ENCODE data around the gene WFS1.

The WFS1 gene

DNA sequence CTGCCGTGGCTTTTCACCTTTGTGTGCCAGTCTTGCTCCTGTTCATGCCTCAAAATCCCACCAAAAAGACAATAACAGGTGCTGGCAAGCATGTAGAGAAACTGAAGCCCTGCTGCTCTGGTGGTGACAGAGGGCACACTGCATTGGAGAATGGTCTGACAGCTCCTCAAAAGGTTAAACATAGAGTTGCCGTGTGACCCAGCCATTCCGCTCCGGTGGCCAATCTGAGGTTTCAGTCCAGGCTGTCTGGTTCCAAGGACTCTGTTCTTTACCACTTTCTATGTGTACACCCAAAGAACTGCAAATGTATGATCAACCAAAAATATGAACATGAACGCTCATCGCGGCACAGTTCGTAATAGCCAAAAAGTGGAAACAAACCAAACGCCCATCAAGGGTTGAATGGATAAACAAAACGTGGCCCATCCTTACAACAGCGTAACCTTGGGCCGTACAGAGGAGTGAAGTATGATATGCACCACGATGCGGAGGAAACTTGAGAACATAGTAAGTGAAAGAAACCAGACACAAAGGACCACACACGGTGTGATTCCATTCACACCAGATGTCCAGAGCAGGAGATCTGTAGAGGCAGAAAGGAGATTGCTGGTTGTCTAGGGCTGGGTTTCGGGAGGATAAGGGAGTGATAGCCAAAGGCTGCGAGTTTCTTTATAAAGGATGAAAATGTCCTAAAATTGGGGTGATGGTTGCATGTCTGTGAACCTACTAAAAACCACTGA, 33.6 kb upstream of the WFS1 start:
- no peak for DNase-seq (ENCODE audit: low spot score)

GRCh38 chr4:6236816-6237390, 32.7 kb upstream of the WFS1 start:
- DNase-seq (ENCODE audit: low spot score) = no peak

DNA sequence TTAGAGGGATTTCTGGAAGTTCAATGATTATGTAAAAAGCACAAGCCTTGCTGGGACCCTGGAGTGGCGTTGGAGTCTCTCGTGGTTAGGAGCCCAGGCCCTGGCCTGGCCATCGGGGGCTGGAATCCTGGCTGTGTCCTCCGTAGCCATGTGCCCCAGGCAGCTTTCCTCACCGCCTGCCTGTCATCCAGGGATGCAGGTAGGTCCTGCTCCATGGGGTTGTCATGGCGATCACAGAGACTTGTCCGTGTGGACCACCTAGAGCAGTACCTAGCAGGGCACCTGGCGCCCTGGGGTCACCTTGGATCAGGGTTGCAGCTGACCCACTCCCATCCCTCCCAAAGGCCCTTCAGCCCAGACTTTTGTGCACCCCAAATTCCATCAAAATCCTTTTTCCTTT, 30.2 kb upstream of the WFS1 start:
- no peak for DNase-seq (ENCODE audit: low spot score)

- no peak for DNase-seq (ENCODE audit: low spot score)
Measured at GRCh38 chr4:6239968-6240367, 29.7 kb upstream of the WFS1 start.

DNA sequence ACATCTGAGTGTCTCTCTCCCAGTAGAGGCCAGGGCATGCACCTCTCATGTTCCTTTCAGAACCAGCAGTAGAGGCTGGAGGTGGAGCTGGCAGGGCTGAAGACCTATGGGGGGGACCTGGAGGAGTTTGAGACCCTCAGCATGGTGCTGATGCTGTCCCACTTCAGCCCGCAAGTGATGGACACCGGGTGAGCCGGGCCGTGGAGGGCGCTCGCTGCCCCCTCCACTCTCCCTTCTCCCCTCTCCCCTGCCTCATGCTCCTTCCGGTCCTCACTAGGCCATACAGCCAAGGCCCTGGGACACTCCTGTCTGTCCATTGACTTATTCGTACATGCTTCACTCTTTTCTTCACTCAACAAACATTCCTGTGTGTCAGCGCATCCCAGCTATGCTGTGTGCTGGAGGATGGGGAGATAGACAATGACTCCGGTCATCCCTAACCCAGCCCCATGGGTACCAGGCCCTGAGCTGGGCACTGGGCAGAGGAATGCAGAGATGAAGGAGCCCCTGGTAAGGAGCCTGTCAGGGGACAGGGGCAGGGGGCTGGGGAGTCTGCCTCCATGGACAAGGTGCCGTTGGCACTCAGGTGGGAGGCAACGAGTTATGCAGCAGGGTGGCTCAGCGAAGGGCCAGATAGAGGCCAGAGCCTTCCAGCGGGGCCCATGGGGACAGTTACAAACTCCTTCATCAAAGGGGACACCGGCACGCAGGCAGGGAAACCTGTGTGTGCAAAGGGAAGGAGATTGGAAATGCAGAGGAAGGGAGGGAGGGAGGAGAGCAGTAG, 28.4 kb upstream of the WFS1 start:
- DNase-seq (ENCODE audit: low spot score) = no peak

GRCh38 chr4:6242271-6243029, 27.2 kb upstream of the WFS1 start:
- DNase-seq (ENCODE audit: low spot score) = no peak

DNA sequence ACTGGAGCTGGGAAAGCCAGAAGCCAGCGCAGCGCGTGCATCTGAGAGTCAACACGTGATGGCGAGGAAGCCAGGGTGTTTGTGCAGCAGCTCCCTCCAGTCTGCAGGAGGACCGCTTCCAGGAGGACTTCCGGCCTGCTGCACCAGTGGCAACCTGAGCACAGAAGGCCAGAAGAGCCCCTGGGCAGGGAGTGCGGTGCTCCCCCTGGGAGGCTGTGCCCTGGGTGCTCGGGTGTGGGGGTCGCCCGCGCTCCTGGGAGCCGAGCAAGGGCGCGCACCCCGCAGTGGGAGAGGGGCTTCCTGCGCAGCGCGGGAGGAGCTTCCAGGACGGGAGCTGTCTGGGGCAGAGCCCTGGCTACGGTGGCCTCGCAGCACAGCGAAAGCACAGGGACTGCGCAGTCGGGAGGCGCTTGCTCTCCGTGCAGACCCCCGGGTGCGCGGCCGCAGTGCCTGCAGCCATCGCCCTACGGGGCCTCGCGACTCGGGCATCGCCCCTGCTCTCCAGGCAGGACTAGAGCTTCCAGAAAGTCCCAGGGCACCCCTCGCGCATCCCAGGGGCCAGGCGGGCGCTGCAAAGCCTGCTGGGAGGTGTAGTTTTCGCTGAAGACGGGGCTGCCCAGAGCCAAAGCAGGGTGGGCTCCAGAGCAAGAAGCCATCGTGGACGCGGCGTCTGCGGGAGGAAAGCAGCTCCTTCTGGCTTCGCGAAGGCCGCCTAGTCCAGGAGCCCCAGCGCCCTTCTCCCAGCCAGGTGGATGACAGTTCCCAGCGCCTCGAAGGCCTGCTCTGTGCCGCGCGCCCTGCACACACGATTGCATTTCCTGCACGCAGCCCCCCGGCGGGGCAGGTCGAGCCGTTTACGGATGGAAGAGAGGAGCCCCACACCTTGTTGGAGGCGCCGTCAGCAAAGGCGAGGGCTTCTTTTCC, 24.1 kb upstream of the WFS1 start:
- DNase-seq (ENCODE audit: low spot score) = peak; percentile 74

DNA sequence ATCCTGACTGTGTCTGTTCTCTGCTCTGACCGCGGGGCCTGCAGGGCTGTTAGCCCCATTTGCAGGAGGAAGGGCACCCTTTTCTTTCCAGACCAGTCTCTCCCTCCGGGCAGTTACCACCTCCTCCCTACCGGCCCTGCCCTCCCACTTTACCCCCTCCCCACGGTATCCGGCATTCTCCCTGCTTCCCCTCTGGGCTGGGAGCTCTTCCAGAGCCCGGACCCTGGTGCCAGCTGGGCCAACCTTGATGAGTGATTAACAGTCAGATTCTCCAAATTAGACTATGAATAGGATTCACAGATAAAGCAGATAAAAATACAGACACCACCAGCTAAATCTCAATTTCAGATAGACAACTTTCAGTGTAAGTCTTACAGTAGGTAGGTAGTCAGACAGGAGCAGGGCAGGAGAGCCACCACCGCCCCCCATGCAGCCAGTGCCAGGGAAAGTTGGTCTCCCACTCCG, 23.4 kb upstream of the WFS1 start:
- no peak for DNase-seq (ENCODE audit: low spot score)

DNA sequence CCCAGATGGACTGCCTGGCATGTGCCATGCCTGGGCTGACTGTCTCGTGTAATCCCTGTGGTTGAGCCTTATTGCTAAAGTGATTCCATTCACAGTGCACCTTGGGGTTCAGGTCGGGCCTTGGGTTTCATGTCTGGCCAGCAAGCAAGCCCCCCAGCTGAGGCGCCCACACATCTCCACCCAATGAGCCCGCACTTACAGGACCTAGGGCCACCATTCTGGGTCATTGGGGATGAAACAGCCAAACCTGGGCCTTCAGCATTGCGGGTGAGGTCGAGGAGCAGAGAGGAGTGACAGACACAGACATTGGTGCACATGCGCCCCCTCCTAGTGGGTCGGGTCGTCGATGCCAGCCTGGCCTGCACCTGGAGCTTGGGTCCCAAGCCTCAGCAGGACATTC, 21.3 kb upstream of the WFS1 start:
- DNase-seq (ENCODE audit: low spot score) = no peak

GRCh38 chr4:6250235-6250983, 19.2 kb upstream of the WFS1 start:
- peak; percentile 76 for DNase-seq (ENCODE audit: low spot score)

- no peak for DNase-seq (ENCODE audit: low spot score)
Measured at GRCh38 chr4:6250984-6251295, 18.7 kb upstream of the WFS1 start.

- DNase-seq (ENCODE audit: low spot score) = no peak
Measured at GRCh38 chr4:6251365-6251764, 18.3 kb upstream of the WFS1 start.

- no peak for DNase-seq (ENCODE audit: low spot score)
Measured at GRCh38 chr4:6252051-6252450, 17.6 kb upstream of the WFS1 start.

DNA sequence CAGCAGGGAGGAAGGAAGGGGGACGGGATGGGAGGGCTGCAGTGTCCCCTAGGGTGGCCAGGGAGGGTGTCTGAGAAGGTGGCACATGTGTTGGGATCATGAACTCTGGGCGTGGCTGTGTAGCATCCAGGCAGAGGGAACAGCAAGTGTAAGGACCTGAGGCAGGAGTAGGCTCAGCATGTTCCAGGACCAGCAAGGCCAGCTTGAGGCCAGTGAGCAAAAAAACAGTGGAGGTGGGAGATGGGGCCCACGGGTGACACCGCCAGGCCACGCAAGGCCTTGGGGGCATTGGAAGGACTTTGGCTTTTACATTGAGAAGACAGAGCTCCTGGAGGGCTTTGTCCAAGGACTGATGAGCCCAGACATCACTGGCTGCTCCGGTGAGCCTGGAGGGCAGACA, 16.5 kb upstream of the WFS1 start:
- no peak for DNase-seq (ENCODE audit: low spot score)

DNA sequence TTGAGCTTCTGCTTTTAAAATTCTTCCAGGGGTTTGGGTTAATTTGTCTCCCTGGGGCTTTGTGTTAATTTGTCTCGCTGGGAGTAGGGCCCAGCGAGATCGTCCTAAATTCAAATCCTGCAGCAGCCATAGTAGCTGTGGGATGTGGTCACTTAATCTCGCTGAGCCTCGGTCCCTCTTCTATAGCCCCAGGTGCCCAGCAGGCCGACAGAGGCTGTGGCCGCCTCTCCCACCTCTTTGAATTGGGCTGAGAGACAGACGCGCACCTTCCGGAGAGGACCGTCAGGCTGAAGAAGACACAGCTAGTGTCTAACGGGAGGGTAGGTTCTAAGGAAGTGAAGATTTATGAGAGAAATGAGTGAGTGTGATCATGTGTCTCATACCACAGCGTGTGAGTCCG, 15.7 kb upstream of the WFS1 start:
- no peak for DNase-seq (ENCODE audit: low spot score)

DNA sequence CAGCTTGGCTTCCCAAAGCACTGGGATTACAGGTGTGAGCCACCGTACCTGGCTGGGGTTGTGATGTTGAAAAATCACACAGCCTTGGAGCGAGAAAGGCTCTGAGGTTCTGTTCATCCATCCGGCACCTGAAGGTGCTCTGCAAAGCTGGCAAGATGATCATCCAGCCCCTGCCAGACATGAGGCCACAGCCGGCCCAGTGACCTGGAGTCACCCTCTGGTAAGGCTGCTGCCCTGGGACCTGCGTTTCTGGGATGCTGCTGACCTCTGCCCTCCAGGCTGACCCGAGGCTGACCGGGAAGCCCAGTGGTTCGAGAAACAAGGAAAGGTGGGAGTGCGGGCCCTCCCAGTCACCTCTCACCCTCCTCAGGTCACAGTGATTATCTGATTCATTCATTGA, 13.5 kb upstream of the WFS1 start:
- DNase-seq (ENCODE audit: low spot score) = no peak

GRCh38 chr4:6257247-6258025, 12.2 kb upstream of the WFS1 start:
- no peak for DNase-seq (ENCODE audit: low spot score)

DNA sequence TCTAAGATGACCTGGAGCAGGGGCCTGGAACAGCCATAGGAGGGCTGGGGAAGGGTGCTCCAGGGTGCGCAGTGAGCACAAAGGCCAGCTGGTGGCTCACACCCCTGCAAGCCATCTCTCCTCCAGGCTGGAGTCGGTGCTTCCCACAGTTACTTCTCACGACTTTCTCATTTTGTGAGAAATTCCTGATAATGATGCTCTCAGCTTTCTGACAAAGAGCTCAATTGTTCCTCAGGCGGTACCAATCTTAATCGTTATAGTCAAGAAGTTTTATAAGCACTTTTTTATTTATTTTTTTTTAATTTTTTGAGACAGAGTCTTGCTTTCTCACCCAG, 11.7 kb upstream of the WFS1 start:
- no peak for DNase-seq (ENCODE audit: low spot score)

GRCh38 chr4:6258741-6259140, 10.9 kb upstream of the WFS1 start:
- DNase-seq (ENCODE audit: low spot score) = no peak

DNA sequence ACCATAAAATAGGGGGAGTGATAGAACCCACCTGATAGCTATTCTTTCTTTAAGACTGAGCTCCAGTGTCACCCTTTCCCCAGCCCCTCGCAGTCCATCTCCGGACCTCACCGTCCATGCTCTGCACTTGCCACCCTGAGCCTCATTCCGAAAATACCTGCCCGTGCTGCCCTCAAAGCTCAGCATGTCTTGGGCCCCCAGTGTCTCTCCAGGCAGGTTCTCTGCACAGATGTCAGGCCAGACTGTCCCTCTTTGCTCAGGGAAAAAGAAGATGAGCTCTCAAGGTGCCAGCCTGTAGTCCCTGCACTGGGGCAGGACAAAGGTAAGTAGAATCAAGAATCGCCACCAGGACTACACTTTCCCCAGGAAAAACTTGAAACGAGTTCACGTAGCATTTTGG, 9.8 kb upstream of the WFS1 start:
- DNase-seq (ENCODE audit: low spot score) = no peak
